Measurements from ENCODE around the gene RABEPK.
"Not testable (repeated sequence)": the region's sequence is repeated elsewhere in the genome, so short reads cannot be mapped to it uniquely, and the experiment has no call there.

RABEPK gene

GRCh38 chr9:125195591-125195990, 4.8 kb upstream of the RABEPK start:
- not testable (repeated sequence) for DNase-seq (ENCODE audit: low read depth)

GRCh38 chr9:125202846-125203618, 2.7 kb downstream of the RABEPK start:
- DNase-seq (ENCODE audit: low read depth), result no peak

GRCh38 chr9:125204477-125204876, 4.1 kb downstream of the RABEPK start:
- no peak for DNase-seq (ENCODE audit: low read depth)

GRCh38 chr9:125214186-125214585, 13.8 kb downstream of the RABEPK start:
- DNase-seq (ENCODE audit: low read depth), result no peak

- DNase-seq (ENCODE audit: low read depth), result no peak
Measured at GRCh38 chr9:125218621-125219020, 18.3 kb downstream of the RABEPK start.

- not testable (repeated sequence) for DNase-seq (ENCODE audit: low read depth)
Measured at GRCh38 chr9:125224858-125225257, 24.5 kb downstream of the RABEPK start.

- no peak for DNase-seq (ENCODE audit: low read depth)
Measured at GRCh38 chr9:125227761-125228160, 27.4 kb downstream of the RABEPK start.

GRCh38 chr9:125233678-125234077, 33.3 kb downstream of the RABEPK start:
- DNase-seq (ENCODE audit: low read depth), result peak; percentile 98

GRCh38 chr9:125234099-125234498, 33.8 kb downstream of the RABEPK start:
- DNase-seq (ENCODE audit: low read depth), result not testable (repeated sequence)

GRCh38 chr9:125235804-125236519, 35.6 kb downstream of the RABEPK start:
- no peak for DNase-seq (ENCODE audit: low read depth)

GRCh38 chr9:125236520-125237159, 36.3 kb downstream of the RABEPK start:
- not testable (repeated sequence) for DNase-seq (ENCODE audit: low read depth)

- DNase-seq (ENCODE audit: low read depth), result no peak
Measured at GRCh38 chr9:125238127-125238914, 38.0 kb downstream of the RABEPK start.

GRCh38 chr9:125238915-125239446, 38.6 kb downstream of the RABEPK start:
- no peak for DNase-seq (ENCODE audit: low read depth)

GRCh38 chr9:125239631-125240597, 39.6 kb downstream of the RABEPK start:
- DNase-seq (ENCODE audit: low read depth), result no peak

GRCh38 chr9:125240649-125240999, 40.3 kb downstream of the RABEPK start:
- DNase-seq (ENCODE audit: low read depth), result no peak

GRCh38 chr9:125241000-125241862, 40.9 kb downstream of the RABEPK start, which contains the start of gene HSPA5:
Gene HSPA5, minus strand, starts transcription at chr9:125241343. Its CDS starts 217 bp downstream, at chr9:125241126.
- DNase-seq (ENCODE audit: low read depth), result peak; percentile 98

GRCh38 chr9:125241863-125242739, 41.8 kb downstream of the RABEPK start:
- no peak for DNase-seq (ENCODE audit: low read depth)

GRCh38 chr9:125243792-125244260, 43.5 kb downstream of the RABEPK start:
- DNase-seq (ENCODE audit: low read depth), result no peak
